IMR-90 (cell line): Measurements from ENCODE around the gene PDS5A. TPM values are rescaled to one million over a fixed set of nuclear protein-coding genes. Genes with fewer than 3 reads are reported as not detected.
A peak's percentile ranks its signal among the peaks of the same experiment; 100 is the strongest.

Source experiments
- ATAC-seq: fragments of 200-7000 bp; cut with Tn5 transposase; 2 replicates; pipeline ENCODE4 v1.9.1; 2020; ENCODE audit warnings: low read depth, mild to moderate bottlenecking, moderate library complexity
- BruUV-seq: library from RNA; stranded (reverse); fragments of 400-500 nt; replicated peaks from 2 replicates; lab custom pipeline; 2021; lab: Mats Ljungman, UMichigan
- CTCF ChIA-PET: fragments of 300-600 bp; formaldehyde crosslinking; extraction: SDS; loops from one replicate; lab custom pipeline; 2021; ENCODE audit warnings: antibody characterized with exemption; lab: Yijun Ruan, JAX
- POLR2A ChIA-PET: fragments of 300-600 bp; sonication (Branson Sonifier 250); formaldehyde crosslinking; loops from one replicate; lab custom pipeline; 2022; ENCODE audit warnings: antibody characterized with exemption; ENCODE audit not compliant: unreplicated experiment; lab: Charles Lee
- DNase-seq: peaks from one replicate; pipeline ENCODE4 v3.0.0; 2013
- H2AFZ ChIP-seq: replicated peaks from 2 replicates; pipeline ENCODE3; 2013; ENCODE audit warnings: low read length, mild to moderate bottlenecking; ENCODE audit not compliant: poor library complexity
- H2AK5ac ChIP-seq: 2 replicates; pipeline ENCODE4 v1.6.1; 2013; ENCODE audit warnings: low read depth, low read length, inconsistent platforms
- H2AK9ac ChIP-seq: replicated peaks from 2 replicates; pipeline ENCODE3; 2013; ENCODE audit warnings: mild to moderate bottlenecking, low read depth, low read length, moderate library complexity; ENCODE audit not compliant: poor library complexity
- H2BK120ac ChIP-seq: 2 replicates; pipeline ENCODE4 v1.6.1; 2013; ENCODE audit warnings: low read depth, low read length, inconsistent platforms
- H2BK15ac ChIP-seq: 3 replicates; pipeline ENCODE4 v1.6.1; 2013; ENCODE audit warnings: low read depth, low read length, inconsistent platforms
- H2BK20ac ChIP-seq: 2 replicates; pipeline ENCODE4 v1.6.1; 2013; ENCODE audit warnings: low read depth, mild to moderate bottlenecking, inconsistent platforms, low read length, moderate library complexity
- H2BK5ac ChIP-seq: 2 replicates; pipeline ENCODE4 v1.6.1; 2013; ENCODE audit warnings: mild to moderate bottlenecking, low read depth, low read length, inconsistent platforms; ENCODE audit not compliant: poor library complexity, severe bottlenecking
- H3K14ac ChIP-seq: replicated peaks from 2 replicates; pipeline ENCODE4 v1.6.1; 2013; ENCODE audit warnings: low read depth, low read length, inconsistent platforms
- H3K18ac ChIP-seq: 2 replicates; pipeline ENCODE4 v1.6.1; 2013; ENCODE audit warnings: low read depth, low read length, control low read depth
- H3K23ac ChIP-seq: 2 replicates; pipeline ENCODE4 v1.6.1; 2013; ENCODE audit warnings: low read depth, low read length, inconsistent platforms
- H3K27ac ChIP-seq: 2 replicates; pipeline ENCODE4 v1.5.1; 2013; ENCODE audit warnings: mild to moderate bottlenecking, control low read depth, low read length; ENCODE audit not compliant: insufficient read depth
- H3K27me3 ChIP-seq: 2 replicates; pipeline ENCODE4 v1.6.1; 2013; ENCODE audit warnings: low read length; ENCODE audit not compliant: control insufficient read depth, insufficient read depth
- H3K36me3 ChIP-seq: 2 replicates; pipeline ENCODE4 v1.6.1; 2013; ENCODE audit warnings: low read length, mixed read lengths; ENCODE audit not compliant: control insufficient read depth, insufficient read depth
- H3K4ac ChIP-seq: 2 replicates; pipeline ENCODE4 v1.6.1; 2013; ENCODE audit warnings: low read depth, low read length, inconsistent platforms
- H3K4me1 ChIP-seq: 2 replicates; pipeline ENCODE4 v1.6.1; 2013; ENCODE audit warnings: low read length, mixed read lengths; ENCODE audit not compliant: control insufficient read depth, insufficient read depth
- H3K4me2 ChIP-seq: 2 replicates; pipeline ENCODE4 v1.6.1; 2013; ENCODE audit warnings: low read depth, mild to moderate bottlenecking, control low read depth, low read length, moderate library complexity
- H3K4me3 ChIP-seq: 2 replicates; pipeline ENCODE4 v1.5.1; 2013; ENCODE audit warnings: low read depth, mild to moderate bottlenecking, control low read depth, low read length, moderate library complexity; ENCODE audit not compliant: insufficient read depth
- H3K56ac ChIP-seq: 2 replicates; pipeline ENCODE4 v1.6.1; 2013; ENCODE audit warnings: low read length, inconsistent platforms; ENCODE audit not compliant: insufficient read depth; ENCODE audit errors: extremely low read depth
- H3K79me1 ChIP-seq, 2 experiments: 2 replicates each; pipeline ENCODE4 v1.6.1; 2013; ENCODE audit warnings: low read length in 2 of 2, inconsistent platforms in 1 of 2, low read depth in 1 of 2
- H3K9ac ChIP-seq: 2 replicates; pipeline ENCODE4 v1.6.1; 2013; ENCODE audit warnings: low read depth, low read length, control low read depth
- H3K9me1 ChIP-seq: 2 replicates; pipeline ENCODE4 v1.6.1; 2013; ENCODE audit warnings: low read length, inconsistent platforms; ENCODE audit not compliant: insufficient read depth
- H3K9me3 ChIP-seq: 2 replicates; pipeline ENCODE4 v1.6.1; 2013; ENCODE audit warnings: low read length; ENCODE audit not compliant: control insufficient read depth, insufficient read depth
- H4K20me1 ChIP-seq: 2 replicates; pipeline ENCODE4 v1.6.1; 2013; ENCODE audit warnings: low read length, inconsistent platforms; ENCODE audit not compliant: insufficient read depth
- H4K5ac ChIP-seq: 2 replicates; pipeline ENCODE4 v1.6.1; 2013; ENCODE audit warnings: mild to moderate bottlenecking, low read depth, low read length, control low read depth
- H4K8ac ChIP-seq, 2 experiments: 2 replicates each; pipeline ENCODE4 v1.6.1; 2013; ENCODE audit warnings: low read depth in 2 of 2, low read length in 2 of 2, control low read depth in 1 of 2, inconsistent platforms in 1 of 2
- H4K91ac ChIP-seq: 2 replicates; pipeline ENCODE4 v1.6.1; 2013; ENCODE audit warnings: low read depth, low read length, inconsistent platforms; ENCODE audit not compliant: insufficient read depth
- CEBPB ChIP-seq: IDR thresholded peaks from 2 replicates; pipeline ENCODE4 v1.6.1; 2012; ENCODE audit warnings: low read depth, low read length, improper control_type of control experiment
- CHD1 ChIP-seq: IDR thresholded peaks from 2 replicates; pipeline ENCODE4 v1.6.1; 2012; ENCODE audit warnings: low read depth, low read length, improper control_type of control experiment
- FOS ChIP-seq: fragments of 150-350 bp; IDR thresholded peaks from 2 replicates; pipeline ENCODE4 v1.6.1; 2016; ENCODE audit warnings: low read depth, low read length
- MAFK ChIP-seq: IDR thresholded peaks from 2 replicates; pipeline ENCODE4 v1.6.1; 2012; ENCODE audit warnings: low read depth, low read length, improper control_type of control experiment
- MAZ ChIP-seq: IDR thresholded peaks from 2 replicates; pipeline ENCODE4 v1.6.1; 2012; ENCODE audit warnings: low read depth, mild to moderate bottlenecking, low read length, improper control_type of control experiment, moderate library complexity, borderline replicate concordance
- MXI1 ChIP-seq: IDR thresholded peaks from 2 replicates; pipeline ENCODE4 v1.6.1; 2012; ENCODE audit warnings: low read depth, mild to moderate bottlenecking, low read length, moderate library complexity, borderline replicate concordance
- NFE2L2 ChIP-seq: fragments of 150-350 bp; IDR thresholded peaks from 2 replicates; pipeline ENCODE4 v1.6.1; 2016; ENCODE audit warnings: low read depth, mild to moderate bottlenecking, low read length
- RAD21 ChIP-seq: IDR thresholded peaks from 2 replicates; pipeline ENCODE4 v1.6.1; 2012; ENCODE audit warnings: low read length, improper control_type of control experiment
- RCOR1 ChIP-seq: IDR thresholded peaks from 2 replicates; pipeline ENCODE4 v1.6.1; 2012; ENCODE audit warnings: mild to moderate bottlenecking, low read length, improper control_type of control experiment; ENCODE audit not compliant: insufficient replicate concordance
- RFX5 ChIP-seq: IDR thresholded peaks from 2 replicates; pipeline ENCODE4 v1.8.0; 2012; ENCODE audit warnings: low read depth, mild to moderate bottlenecking, low read length, moderate library complexity
- SMC3 ChIP-seq: fragments of 150-350 bp; IDR thresholded peaks from 2 replicates; pipeline ENCODE4 v1.6.1; 2016; ENCODE audit warnings: low read depth, mild to moderate bottlenecking, antibody characterized with exemption, low read length, moderate library complexity
- WGBS, 2 experiments: methylation state at CpG; one replicate each; pipeline versions ENCODE4 v1.1.5 to v1.1.7; 2013; ENCODE audit warnings: missing lambda C conversion rate in 2 of 2; ENCODE audit not compliant: insufficient read length in 1 of 2; ENCODE audit errors: extremely low coverage in 2 of 2; 5-methylcytosine and 5-hydroxymethylcytosine counted together
- dilution Hi-C: fragments of 300-500 bp; cut with HindIII; formaldehyde crosslinking; loops from one replicate; pipeline ENCODE4 v1.14.3; 2018; ENCODE audit warnings: low sequenced_read_pairs; ENCODE audit not compliant: unreplicated experiment
- in situ Hi-C: fragments of 300-500 bp; cut with MboI; formaldehyde crosslinking; loops from 3 replicates; pipeline ENCODE4 v1.14.3; 2019; ENCODE audit warnings: low sequenced_read_pairs, inconsistent platforms, mixed read lengths
- intact Hi-C: fragments of 100-400 bp; cut with micrococcal nuclease; formaldehyde crosslinking; loops from 2 replicates; pipeline ENCODE4 v1.10.0; 2022
- polyA plus RNA-seq, 3 experiments: library from polyadenylated mRNA; depleted of rRNA; stranded (reverse); fragments of >200 nt; gene quantifications; 2 replicates each; pipeline ENCODE4 v1.2.3, GENCODE V29; 2012; ENCODE audit warnings: low replicate concordance in 1 of 3
- total RNA-seq: library from RNA; depleted of rRNA; stranded (reverse); fragments of >200 nt; gene quantifications from 2 replicates; pipeline ENCODE4 v1.2.3, GENCODE V29; 2012
- TF ChIP-seq, protein P1 (sequence below): fragments of 150-350 bp; IDR thresholded peaks from 2 replicates; pipeline ENCODE4 v1.6.1; 2017; ENCODE audit warnings: mild to moderate bottlenecking, antibody characterized with exemption, low read length, low read depth
- TF ChIP-seq, protein P2 (sequence below): conservative IDR thresholded peaks from 2 replicates; pipeline ENCODE4 v1.5.1; 2012; ENCODE audit warnings: mild to moderate bottlenecking, low read depth, low read length, improper control_type of control experiment

PDS5A gene
- total and polyA plus RNA-seq, 2 of the 4 experiments (the other 2 are of a cell fraction), result 16.3 to 33.5 TPM

DNA sequence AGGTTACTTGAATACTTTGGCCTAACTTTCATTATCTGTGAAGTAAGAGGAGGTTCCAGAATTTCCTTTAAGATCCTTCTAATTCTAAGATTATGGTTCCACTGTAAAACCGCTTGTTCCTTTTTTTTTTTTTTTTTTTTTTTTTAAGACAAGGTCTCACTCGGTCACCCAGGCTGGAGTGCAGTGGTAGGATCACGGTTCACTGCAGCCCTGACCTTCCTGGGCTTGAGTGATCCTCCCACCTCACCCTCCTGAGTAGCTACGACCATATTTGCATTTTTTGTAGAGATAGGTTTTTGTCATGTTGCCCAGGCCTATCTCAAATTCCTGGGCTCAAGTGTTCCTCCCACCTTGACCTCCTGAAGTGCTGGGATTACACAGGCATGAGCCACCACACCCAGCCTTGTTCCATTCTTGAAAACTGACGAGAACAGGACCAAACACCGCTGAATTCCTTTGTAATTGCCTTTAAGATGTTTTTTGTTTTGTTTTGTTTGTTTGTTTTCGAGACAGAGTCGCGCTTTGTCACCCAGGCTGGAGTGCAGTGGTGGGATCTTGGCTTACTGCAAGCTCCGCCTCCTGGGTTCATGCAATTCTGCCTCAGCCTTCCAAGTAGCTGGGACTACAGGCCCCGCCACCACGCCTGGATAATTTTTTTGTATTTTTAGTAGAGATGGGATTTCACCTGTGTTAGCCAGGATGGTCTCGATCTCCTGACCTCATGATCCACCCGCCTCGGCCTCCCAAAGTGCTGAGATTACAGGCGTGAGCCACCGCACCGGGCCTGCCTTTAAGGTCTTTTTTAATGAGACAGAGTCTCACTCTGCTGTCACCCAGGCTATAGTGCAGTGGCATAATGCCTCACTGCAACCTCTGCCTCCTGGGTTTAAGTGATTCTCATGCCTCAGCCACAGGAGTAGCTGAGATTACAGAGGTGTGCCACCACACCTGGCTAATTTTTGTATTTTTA, 6.8 kb downstream of the PDS5A start (continued):
- no peak for TF ChIP-seq CEBPB
- TF ChIP-seq MAZ, result no peak

DNA sequence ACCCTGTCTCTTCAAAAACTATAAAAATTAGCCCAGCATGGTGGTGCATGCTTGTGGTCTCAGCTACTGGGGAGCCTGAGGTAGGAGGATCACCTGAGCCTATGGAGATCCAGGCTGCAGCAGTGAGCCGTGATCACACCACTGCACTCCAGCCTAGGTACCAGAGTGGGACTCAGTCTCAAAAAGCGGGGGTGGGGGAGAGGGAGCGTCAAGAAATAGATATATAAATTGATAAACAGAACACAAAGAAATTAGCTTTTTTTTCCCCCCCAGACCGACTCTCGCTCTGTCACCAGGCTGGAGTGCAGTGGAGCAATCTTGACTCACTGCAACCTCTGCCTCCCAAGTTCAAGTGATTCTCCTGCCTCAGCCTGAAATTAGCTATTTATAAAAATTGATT, 14.1 kb downstream of the PDS5A start:
- no TSS peak for BruUV-seq
- Histone ChIP-seq H3K9me3 (no peaks in the 10 kb centered on the region), H2AK9ac (no peak overlapping the region), H3K27ac (no peak overlapping the region), H4K91ac (no peak overlapping the region), H3K23ac (no peak overlapping the region), H3K9ac (no peak overlapping the region), H2AFZ (peak overlapping the region; percentile 32), H3K18ac (no peak overlapping the region), H3K14ac (no peak overlapping the region), H2BK120ac (no peak overlapping the region), H3K4ac (no peak overlapping the region), H3K36me3 (peaks cover 2% of the 10 kb centered on the region; the same call in 1 of the 2 replicates), H3K56ac (no peak overlapping the region), H4K5ac (no peak overlapping the region), H2AK5ac (no peak overlapping the region), H3K4me1 (peaks cover 2% of the 10 kb centered on the region; the same call in 1 of the 2 replicates), H3K79me1 (peaks cover 18 to 68% of the 10 kb centered on the region in 2 experiments), H3K4me2 (no peak overlapping the region), H4K8ac (no peak overlapping the region), H3K27me3 (no peaks in the 10 kb centered on the region), H2BK15ac (no peak overlapping the region), H2BK20ac (no peak overlapping the region), H2BK5ac (no peak overlapping the region), H4K20me1 (peaks cover 69% of the 10 kb centered on the region), H3K4me3 (no peak overlapping the region), H3K9me1 (peaks cover 8% of the 10 kb centered on the region)
- intact Hi-C loops (no loop called here), dilution Hi-C loops (no loop called here), in situ Hi-C loops (loop anchor here (10.0 kb wide), 1 partner anchor 279 kb away; no protein-coding TSS in a partner anchor)
- WGBS, 2 experiments, result no CpG with 5 or more reads among the region's 5 CpGs
- no peak for DNase-seq
- CTCF ChIA-PET, result no interaction called here
- POLR2A ChIA-PET, result no interaction called here
- ATAC-seq, result no peak
- TF ChIP-seq CHD1 (no peak), NFE2L2 (no peak), RFX5 (no peak), FOS (no peak), RAD21 (no peak), MAFK (no peak), RCOR1 (no peak), SMC3 (no peak), MXI1 (no peak), CEBPB (no peak)
- TF ChIP-seq, protein P1, sequence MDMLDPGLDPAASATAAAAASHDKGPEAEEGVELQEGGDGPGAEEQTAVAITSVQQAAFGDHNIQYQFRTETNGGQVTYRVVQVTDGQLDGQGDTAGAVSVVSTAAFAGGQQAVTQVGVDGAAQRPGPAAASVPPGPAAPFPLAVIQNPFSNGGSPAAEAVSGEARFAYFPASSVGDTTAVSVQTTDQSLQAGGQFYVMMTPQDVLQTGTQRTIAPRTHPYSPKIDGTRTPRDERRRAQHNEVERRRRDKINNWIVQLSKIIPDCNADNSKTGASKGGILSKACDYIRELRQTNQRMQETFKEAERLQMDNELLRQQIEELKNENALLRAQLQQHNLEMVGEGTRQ, result no peak
- TF ChIP-seq, protein P2, sequence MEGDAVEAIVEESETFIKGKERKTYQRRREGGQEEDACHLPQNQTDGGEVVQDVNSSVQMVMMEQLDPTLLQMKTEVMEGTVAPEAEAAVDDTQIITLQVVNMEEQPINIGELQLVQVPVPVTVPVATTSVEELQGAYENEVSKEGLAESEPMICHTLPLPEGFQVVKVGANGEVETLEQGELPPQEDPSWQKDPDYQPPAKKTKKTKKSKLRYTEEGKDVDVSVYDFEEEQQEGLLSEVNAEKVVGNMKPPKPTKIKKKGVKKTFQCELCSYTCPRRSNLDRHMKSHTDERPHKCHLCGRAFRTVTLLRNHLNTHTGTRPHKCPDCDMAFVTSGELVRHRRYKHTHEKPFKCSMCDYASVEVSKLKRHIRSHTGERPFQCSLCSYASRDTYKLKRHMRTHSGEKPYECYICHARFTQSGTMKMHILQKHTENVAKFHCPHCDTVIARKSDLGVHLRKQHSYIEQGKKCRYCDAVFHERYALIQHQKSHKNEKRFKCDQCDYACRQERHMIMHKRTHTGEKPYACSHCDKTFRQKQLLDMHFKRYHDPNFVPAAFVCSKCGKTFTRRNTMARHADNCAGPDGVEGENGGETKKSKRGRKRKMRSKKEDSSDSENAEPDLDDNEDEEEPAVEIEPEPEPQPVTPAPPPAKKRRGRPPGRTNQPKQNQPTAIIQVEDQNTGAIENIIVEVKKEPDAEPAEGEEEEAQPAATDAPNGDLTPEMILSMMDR, result no peak
